Testis (tissue), 2 donors: ENCODE measurements around the gene LMTK3.

Experiments used
- CTCF ChIP-seq, 3 experiments: fragments of 450-650 bp in 2 of 3; fragments of 200-600 bp in 1 of 3; sonication (generic) in 1 of 3; IDR thresholded peaks; one replicate each; pipeline ENCODE4 v1.5.1; 2016 to 2019; ENCODE audit warnings: antibody characterized with exemption in 3 of 3, mild to moderate bottlenecking in 2 of 3, moderate library complexity in 1 of 3
- POLR2A ChIP-seq: fragments of 450-650 bp; IDR thresholded peaks from one replicate; pipeline ENCODE4 v1.6.1; 2017; ENCODE audit warnings: antibody characterized with exemption, mild to moderate bottlenecking, moderate library complexity

GRCh38 chr19:48473161-48473966 lies 38.3 kb downstream of the LMTK3 start:
- no peak for TF ChIP-seq CTCF (IDR thresholded peaks at IDR 0.05)
- no peak for TF ChIP-seq POLR2A
